HG02840 (cell line): Measurements from ENCODE around the gene PIGQ.

Experiments
- ATAC-seq: cut with Tn5 transposase; IDR thresholded peaks from one replicate; pipeline ENCODE4 v1.9.1; 2021; ENCODE audit warnings: mild to moderate bottlenecking, moderate library complexity, moderate number of reproducible peaks; ENCODE audit not compliant: unreplicated experiment, low FRiP score

PIGQ gene

GRCh38 chr16:566475-567372 is 3.0 kb upstream of the PIGQ start, which contains the start of gene NHLRC4:
Gene NHLRC4, plus strand, starts transcription at chr16:567005. Its CDS starts 1,043 bp downstream, at chr16:568048.
- peak; percentile 40 for ATAC-seq

DNA sequence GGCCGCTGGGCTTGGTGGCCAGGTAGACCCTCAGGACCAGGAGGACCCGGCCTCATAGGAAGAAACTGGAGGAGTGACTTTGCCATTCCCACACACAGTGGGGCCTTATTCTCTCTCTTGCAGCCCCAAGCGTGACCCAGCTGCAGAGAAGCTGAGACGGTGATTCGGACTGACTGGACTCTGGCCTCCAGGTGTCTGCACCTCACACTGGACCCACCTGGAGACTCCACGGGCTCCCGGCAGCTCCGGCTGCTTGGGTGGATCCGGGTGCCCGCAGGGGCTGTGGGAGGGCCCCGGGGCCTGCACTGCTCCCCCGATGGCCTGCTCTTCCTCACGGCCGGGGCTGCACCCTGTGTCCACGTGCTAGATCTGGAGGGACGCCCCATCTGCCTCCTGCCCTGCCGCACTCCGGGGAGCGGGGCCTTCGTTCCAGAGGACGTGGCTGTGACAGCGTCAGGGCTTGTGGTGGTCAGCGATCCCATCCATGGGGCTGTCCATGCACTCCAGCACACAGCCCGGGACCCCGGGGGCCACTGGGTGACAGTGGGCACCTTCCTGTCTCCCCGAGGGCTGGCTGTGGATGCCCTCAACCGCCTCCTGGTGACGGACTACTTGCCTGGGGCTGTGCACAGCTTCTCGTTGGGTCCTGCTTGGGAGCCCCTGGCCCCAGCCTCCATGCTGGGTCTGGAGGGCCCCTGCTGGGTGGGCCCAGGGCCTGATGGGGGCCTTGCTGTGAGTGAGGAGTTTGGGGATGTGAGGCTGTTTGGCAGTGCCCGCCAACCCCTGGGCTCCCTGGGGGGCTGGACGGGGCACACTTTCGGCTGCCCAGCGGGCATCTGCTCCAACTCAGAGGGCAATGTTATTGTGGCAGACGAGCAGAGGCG is 2.2 kb upstream of the PIGQ start:
- no peak for ATAC-seq

DNA sequence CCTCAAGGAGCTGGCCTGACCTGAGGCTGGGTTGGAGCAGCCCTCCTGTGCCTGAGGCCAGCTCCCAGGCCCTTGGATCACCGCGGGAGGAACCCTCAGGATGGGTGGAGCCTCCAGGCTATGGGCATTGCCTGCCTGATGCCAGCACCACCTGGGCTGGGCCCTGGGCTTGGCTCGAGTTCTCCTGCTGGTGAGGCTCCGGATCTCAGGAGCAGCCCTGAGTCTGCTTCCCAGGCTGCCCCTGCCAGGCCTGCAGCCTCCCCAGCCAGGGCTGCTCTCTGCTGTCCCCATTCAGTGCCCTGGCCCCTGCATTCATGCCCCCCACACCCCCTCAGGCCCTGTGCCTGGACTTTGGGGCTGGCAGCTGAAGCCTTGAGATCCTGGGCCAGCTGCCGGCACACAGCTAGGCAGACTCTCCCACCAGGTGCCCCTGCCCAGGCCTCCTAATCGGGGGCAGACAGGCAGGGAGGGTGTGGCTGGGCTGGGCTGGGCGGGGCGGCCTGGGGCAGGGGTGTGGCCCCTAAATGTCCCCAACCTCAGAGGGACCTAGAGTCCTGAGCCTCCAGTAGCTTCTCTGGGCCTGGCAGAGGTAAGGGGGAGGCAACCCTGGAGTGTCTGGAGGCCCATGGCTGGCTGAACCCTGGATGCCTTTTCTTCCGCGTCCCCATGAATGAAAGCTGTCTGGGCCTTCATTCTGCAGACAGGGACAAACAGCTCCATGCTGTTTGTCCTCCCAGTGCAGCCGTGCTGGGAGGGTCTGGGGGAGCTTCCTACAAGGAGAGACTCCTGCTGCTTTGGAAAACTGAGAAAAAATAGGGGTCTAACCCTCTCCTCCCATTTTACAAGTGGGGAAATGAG is 1.1 kb upstream of the PIGQ start:
- ATAC-seq, result no peak

DNA sequence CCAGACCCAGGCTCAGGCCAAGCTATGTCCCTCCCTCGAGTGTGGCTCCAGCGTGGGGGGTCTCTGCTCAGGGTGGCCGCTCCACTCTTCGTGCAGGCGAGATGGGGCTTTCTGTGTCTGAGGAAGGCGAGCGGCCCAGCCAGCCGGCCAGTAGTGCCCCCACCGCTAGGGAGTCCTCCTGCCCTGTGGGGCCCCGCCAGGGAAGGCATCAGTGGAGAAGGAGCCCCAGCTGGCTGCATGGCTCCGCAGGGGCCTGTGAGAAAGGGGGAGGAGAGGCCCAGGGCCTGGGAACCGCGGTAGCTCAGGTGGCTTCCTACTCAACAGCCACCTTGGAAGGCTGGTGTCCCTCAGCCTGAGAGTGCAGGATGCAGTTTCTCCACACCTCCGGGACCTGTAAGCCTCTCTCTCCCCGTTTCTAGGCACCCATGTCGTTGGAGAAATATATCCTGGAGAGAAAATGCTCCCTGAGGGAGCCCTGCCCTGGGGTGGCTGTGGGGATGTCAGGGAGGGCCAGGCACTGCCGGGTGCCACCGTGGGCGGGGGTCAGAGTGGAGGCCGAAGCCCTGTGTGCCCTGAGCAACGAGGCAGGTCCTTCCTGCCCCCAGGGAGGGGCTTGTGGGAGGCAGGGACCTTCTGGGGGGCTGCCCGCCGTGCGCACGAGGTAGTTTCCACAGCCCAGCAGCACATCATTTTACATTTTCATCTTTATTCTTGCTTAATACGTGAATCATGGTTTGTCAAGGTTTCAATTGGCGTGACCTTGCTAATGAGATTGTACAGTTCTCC is 3.3 kb downstream of the PIGQ start:
- ATAC-seq, result no peak

GRCh38 chr16:574021-574760 is 4.4 kb downstream of the PIGQ start:
- ATAC-seq, result no peak

- no peak for ATAC-seq
Observed at GRCh38 chr16:575354-576196, 5.8 kb downstream of the PIGQ start.

GRCh38 chr16:576197-576822 is 6.5 kb downstream of the PIGQ start:
- ATAC-seq, result no peak

- no peak for ATAC-seq
Observed at GRCh38 chr16:576823-577201, 7.0 kb downstream of the PIGQ start.

GRCh38 chr16:577796-578195 is 8.0 kb downstream of the PIGQ start:
- no peak for ATAC-seq

DNA sequence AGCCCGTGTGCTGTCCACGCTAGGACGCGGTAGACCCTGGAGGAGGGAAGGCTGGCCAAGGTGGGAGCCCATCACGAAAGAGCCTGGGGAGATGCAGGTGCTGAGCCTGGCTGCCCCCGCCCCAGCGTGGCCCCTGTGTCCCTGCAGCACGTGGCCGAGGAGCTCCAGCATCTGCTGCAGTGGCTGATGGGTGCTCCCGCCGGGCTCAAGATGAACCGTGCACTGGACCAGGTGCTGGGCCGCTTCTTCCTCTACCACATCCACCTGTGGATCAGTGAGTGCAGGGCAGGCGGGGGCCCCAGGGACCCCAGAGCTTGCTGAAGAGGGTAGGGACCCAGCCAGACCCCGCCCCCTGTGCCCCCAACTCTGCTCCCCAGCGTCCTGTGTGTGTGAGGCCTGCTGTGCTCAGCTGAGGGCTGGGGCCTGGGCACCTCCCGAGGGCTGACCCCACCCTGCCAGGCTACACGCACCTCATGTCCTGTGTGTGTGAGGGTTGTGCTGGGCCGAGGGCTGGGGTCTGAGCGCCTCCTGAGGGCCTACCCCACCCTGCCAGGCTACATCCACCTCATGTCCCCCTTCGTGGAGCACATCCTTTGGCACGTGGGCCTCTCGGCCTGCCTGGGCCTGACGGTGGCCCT is 8.6 kb downstream of the PIGQ start:
- ATAC-seq, result no peak

DNA sequence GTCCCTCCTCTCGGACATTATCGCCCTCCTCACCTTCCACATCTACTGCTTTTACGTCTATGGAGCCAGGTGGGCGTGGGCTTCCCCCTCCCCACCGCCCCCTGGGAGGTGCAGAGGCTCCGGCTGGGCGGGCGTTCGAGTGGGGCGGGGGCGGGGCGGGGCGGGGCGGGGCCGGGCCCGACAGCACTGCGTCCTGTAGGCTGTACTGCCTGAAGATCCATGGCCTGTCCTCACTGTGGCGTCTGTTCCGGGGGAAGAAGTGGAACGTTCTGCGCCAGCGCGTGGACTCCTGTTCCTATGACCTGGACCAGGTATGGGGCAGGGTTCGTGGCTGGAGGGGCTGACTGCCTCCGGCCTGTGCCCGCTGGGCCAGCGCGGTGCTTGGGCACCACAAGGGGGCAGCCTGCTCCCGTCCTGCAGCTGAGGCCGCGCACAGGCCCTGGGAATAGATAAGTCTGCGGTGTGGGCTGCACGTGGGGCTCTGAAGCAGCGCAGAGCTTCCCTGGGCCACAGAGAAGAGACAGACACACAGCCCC is 9.2 kb downstream of the PIGQ start:
- no peak for ATAC-seq

DNA sequence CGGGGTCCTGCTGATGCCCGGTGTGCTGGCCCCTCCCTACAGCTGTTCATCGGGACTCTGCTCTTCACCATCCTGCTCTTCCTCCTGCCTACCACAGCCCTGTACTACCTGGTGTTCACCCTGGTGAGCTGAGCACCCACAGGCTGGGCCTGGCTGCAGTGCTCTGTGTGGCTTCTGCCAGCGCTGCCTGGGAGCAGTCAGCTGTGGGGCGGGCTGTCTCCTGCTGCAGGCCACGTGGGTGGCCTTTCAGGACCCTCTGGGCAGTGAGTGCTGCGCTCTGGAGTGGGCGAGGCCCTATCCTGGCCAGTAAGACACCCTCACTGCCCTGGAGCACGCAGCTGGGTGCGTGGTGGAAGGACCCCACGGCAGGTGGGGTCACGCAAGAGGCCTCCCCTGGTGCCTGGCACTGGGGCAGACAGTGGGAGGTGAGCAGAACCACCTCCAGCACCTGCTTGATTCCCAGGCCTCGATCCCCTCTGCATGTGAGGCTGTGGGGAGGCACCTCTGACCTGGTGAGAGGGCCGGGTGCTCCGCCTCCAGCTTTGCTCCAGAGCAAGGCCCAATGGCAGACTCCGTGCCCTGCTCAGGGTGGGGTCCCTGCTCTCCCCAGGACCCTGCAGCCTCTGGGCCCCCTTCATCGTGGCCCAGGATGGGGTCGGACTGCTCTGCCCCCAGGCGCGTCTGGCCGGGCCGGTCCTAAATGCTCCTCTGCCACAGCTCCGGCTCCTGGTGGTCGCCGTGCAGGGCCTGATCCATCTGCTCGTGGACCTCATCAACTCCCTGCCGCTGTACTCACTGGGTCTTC is 10.6 kb downstream of the PIGQ start:
- no peak for ATAC-seq

GRCh38 chr16:580946-581498 is 11.3 kb downstream of the PIGQ start:
- no peak for ATAC-seq

GRCh38 chr16:582218-582613 is 12.4 kb downstream of the PIGQ start:
- no peak for ATAC-seq

GRCh38 chr16:582614-583331 is 13.0 kb downstream of the PIGQ start:
- ATAC-seq, result no peak
